ENCODE results near the gene BTBD2.

BTBD2 gene

DNA sequence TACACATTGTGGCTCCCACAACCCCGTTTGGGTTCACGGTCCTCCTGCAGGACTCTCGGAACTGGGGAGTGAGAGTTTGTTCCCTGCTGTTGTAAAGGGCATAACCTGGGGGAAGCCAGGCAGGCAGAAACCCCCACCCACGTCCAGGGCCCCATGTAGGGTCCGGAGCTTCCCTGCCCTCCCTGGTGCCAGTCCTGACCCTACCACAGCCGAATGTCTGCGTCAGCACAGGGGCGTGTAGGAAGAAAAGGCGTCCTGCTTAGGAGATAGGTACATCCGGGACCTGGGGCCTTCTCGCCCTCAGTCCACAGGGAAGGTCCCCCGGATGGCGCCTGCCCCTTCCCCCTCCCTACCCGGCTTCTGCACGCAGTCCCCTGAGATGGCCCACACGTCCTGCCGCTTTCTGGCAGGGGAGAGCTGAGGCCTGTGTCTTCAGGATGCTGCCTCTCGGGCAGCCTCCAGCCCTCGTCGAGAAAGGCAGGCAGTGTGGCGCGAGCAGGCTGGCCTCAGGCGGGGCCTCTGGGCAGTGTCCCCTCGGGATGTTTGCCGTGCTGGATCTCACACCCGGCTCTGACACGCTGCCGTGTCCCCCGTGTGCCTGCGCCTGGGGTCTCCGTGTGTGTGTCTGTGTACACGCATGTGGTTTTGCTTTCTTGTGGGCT is 55.5 kb downstream of the BTBD2 start:
- DNase-seq (ENCODE audit: low spot score), result no peak

DNA sequence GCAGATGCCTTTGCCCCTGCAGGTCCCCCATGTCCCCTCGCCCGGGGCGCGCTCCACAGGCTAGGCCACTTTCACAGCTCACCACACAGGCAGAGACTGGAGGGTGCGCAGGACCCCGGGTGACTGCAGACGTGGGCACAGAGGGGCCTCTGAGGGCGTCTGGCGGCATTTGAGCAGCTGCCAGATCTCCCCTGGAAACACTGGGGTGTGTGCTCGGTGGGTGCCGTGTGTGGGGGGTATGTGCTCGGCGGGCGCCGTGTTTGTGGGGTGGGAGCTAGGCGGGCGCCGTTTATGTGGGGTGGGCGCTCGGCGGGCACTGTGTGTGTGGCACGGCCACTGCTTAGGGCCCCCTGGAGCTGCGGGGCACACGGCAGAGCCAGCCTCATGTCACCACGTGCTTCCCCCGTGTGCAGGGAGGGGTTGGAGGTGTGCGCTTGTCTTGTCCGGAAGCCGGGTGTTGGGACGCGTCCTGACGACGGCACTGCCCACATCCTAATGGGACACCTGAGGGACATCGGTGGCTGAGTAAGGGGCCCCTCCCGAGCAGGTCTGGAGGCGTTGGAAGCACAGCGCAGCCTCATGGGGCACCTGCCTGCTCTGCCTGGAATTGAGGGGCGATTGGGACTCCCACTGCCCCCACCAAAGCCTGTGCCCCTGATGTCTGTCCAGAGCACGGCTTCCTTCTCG is 57.8 kb downstream of the BTBD2 start:
- no peak for DNase-seq (ENCODE audit: low spot score)

GRCh38 chr19:1956868-1957492 is 58.5 kb downstream of the BTBD2 start:
- DNase-seq (ENCODE audit: low spot score), result no peak

DNA sequence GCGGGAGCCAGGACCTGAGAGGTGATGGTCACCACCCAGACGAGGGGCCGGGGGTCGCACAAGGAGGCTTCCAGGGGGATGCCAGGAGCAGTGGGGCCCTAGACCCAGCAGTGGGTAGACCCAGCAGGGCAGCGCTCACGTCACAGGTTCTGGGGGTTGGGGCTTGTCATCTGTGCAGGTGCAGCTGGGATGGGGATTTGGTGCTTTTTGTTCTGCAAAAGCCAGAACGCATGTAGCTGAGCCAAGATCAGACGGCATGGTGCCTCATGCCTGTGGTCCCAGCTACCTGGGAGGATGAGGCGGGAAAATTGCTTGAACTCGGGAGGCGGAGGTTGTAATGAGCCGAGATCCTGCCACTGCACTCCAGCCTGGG is 59.4 kb downstream of the BTBD2 start:
- DNase-seq (ENCODE audit: low spot score), result no peak

- DNase-seq (ENCODE audit: low spot score), result no peak
Observed at GRCh38 chr19:1955171-1956121, 60.1 kb downstream of the BTBD2 start.

DNA sequence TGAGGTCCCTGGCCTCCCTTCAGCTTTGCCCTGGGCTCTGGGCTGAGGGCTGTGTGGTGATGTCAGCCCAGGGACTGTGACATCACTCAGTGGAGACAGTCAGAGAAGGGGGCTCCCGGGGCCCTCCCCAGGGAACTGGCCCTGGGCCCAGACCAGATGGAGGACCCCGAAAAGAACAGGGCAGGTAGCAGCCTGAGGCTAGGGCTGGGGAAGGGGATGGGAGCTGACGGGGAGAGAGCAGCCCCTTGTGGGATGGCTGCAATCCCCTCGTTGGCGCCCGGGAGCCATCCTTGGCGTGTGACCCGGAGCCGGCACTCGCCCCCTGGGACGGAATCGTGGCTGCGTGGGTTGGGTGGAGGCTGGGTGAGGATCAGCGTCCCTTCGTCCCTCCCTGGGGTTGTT is 61.0 kb downstream of the BTBD2 start:
- no peak for DNase-seq (ENCODE audit: low spot score)

GRCh38 chr19:1953441-1954094 is 61.9 kb downstream of the BTBD2 start:
- no peak for DNase-seq (ENCODE audit: low spot score)

GRCh38 chr19:1953037-1953436 is 62.5 kb downstream of the BTBD2 start:
- DNase-seq (ENCODE audit: low spot score), result no peak

DNA sequence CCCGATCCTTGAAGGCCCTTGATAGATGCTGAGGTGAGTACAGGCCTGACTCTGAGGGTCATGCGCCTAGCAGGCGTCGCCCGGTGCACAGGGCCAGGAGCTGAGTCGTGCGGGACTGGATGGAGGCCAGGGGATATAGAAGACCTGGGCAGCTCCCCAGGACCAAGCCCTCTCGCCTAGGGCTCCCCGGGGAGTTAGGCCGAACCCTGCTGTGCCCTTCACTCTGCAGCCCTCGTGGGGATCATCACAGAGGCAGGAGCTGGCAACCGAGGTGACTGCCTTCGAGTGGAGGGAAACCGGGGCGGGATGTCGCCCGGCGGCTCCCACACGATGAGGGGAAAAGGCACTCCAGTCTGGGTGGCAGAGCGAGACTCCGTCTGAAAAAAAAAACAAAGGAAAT is 62.9 kb downstream of the BTBD2 start:
- no peak for DNase-seq (ENCODE audit: low spot score)

GRCh38 chr19:1950640-1951039 is 64.9 kb downstream of the BTBD2 start:
- DNase-seq (ENCODE audit: low spot score), result no peak

GRCh38 chr19:1949304-1950101 is 66.0 kb downstream of the BTBD2 start:
- no peak for DNase-seq (ENCODE audit: low spot score)

- DNase-seq (ENCODE audit: low spot score), result no peak
Observed at GRCh38 chr19:1947651-1948209, 67.8 kb downstream of the BTBD2 start.

GRCh38 chr19:1945899-1946298 is 69.6 kb downstream of the BTBD2 start:
- peak; percentile 91 for DNase-seq (ENCODE audit: low spot score)

- no peak for DNase-seq (ENCODE audit: low spot score)
Observed at GRCh38 chr19:1944916-1945561, 70.5 kb downstream of the BTBD2 start.

DNA sequence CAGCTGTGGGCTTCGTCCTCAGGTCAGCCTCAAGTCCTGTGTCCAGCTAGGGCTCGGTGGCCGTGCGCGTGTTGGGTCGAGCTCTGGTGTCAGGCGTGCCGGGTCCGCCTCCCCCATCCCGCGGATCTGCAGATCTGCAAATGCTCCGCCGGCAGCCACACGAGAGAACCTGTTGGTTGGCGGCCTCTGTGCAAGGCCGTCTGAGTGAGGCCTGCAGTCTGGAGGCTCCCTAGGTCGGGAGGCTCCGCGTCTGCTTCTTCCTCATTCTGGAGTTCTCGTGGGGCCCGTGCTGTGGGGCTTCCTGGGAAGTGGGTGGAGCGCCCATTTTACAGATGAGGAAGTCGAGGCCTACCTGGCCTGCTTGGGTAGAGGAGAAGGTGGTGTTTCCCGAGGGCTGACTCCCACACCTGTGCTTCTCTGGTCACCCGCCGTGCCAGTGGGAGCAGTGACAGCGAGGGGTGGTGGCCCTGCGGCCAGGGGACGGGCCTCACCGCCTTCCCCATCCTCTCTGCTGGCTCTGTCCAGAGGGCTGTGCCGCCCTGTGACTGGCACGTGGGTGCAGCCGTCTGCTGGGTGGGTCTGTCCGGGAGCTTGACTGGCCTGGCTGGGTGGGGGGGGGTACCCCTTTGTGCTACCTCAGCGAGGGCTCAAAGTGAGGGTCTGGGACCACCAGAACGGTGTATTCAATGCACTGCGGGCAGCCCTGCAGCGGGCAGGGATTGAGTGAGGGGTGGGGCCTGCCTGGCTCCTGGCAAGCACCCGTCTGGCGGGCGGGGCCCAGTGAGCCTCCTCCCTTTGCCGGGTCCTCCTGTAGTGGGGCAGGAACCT is 71.2 kb downstream of the BTBD2 start:
- no peak for DNase-seq (ENCODE audit: low spot score)

DNA sequence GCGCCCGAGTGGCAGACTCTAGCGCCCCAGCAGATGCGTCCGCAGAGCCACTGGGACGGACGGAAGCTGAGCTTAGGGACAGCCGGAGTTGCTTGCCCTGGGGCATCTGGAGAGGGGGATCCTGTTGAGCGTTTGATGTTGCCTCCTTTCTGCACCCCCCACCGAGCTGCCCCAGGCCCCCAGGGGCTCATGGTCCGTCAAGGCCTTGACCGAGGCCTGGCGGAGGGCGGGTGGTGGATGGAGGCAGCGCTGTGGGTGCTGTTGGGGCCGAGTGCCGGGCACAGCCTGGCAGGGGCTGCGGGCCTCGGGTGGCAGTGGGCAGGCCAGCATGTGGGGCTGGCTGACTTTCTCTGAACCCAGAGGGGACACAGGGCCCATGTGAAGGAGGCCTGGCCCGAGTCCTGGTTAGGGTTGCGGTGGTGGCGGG is 71.8 kb downstream of the BTBD2 start:
- no peak for DNase-seq (ENCODE audit: low spot score)

- no peak for DNase-seq (ENCODE audit: low spot score)
Observed at GRCh38 chr19:1942934-1943555, 72.5 kb downstream of the BTBD2 start.

DNA sequence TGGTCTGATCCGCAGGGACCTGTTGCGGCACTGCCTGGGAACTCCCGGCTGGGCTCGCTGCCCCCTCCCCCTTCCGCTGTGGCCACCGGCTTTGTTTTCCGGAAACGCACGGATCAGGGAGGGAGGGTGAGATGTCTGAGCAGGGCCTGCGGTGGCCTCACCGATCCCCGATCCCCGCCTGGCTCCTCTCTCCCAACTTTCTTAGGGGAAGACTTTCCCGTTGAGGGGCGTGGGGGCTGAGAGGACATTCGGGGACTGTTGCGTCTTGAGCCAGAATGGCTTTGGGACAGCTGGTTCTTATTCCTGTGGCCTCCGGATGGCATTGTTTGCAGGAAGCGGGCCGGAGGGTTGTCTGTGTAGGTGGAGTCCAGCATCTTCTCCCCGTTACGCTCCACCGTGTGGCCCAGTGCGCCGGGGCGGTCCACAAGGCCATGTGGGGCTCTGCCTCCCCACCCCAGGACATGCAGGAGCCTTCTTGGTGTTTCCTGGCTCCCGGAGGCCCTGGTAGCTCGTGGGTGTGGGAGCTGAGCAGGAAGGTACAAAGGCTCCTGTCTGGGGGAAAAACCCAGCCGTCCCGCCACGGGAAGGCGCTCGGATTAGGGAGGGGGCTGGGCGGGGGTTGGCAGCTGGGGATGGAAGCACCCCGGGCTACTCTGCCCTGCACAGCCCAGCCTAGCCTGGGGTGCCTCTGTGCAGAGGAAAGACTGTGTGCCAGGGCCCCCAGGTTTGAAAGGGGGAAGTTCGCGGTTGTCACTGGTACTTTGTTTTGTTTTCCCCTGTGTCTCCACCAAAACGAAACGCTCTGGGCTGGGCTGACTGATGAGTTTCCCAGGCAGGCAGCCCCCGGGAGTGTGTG is 73.2 kb downstream of the BTBD2 start:
- DNase-seq (ENCODE audit: low spot score), result peak; percentile 86

All from HuH-7 (cell line).